NCI-H1436 (cell line): ENCODE data around the gene LRMDA.

Source experiments
- DNase-seq: peaks from one replicate; lab custom pipeline; 2025; lab: John Stamatoyannopoulos, UW

Gene LRMDA

GRCh38 chr10:75449382-75450074, 18.1 kb downstream of the LRMDA start:
- no peak for DNase-seq

- peak; percentile 72 for DNase-seq
Observed at GRCh38 chr10:75450075-75450445, 18.6 kb downstream of the LRMDA start.

GRCh38 chr10:75450644-75451640, 19.5 kb downstream of the LRMDA start:
- DNase-seq: peak; percentile 55

GRCh38 chr10:75451831-75452230, 20.4 kb downstream of the LRMDA start:
- DNase-seq: no peak

- no peak for DNase-seq
Observed at GRCh38 chr10:75452997-75453396, 21.6 kb downstream of the LRMDA start.

- DNase-seq: no peak
Observed at GRCh38 chr10:75456122-75456521, 24.7 kb downstream of the LRMDA start.

GRCh38 chr10:75460059-75460458, 28.6 kb downstream of the LRMDA start:
- no peak for DNase-seq

GRCh38 chr10:75461672-75462649, 30.5 kb downstream of the LRMDA start:
- DNase-seq: peak; percentile 11

- DNase-seq: no peak
Observed at GRCh38 chr10:75462865-75463264, 31.4 kb downstream of the LRMDA start.

- DNase-seq: no peak
Observed at GRCh38 chr10:75464478-75465449, 33.3 kb downstream of the LRMDA start.

GRCh38 chr10:75465450-75465827, 34.0 kb downstream of the LRMDA start:
- no peak for DNase-seq

- no peak for DNase-seq
Observed at GRCh38 chr10:75466001-75466400, 34.6 kb downstream of the LRMDA start.

GRCh38 chr10:75466886-75467285, 35.5 kb downstream of the LRMDA start:
- DNase-seq: no peak

- DNase-seq: no peak
Observed at GRCh38 chr10:75468612-75469005, 37.2 kb downstream of the LRMDA start.

- DNase-seq: no peak
Observed at GRCh38 chr10:75469006-75469616, 37.7 kb downstream of the LRMDA start.

GRCh38 chr10:75470901-75471300, 39.5 kb downstream of the LRMDA start:
- DNase-seq: no peak

- no peak for DNase-seq
Observed at GRCh38 chr10:75472685-75473084, 41.3 kb downstream of the LRMDA start.

- DNase-seq: no peak
Observed at GRCh38 chr10:75474106-75474505, 42.7 kb downstream of the LRMDA start.

GRCh38 chr10:75475460-75476182, 44.2 kb downstream of the LRMDA start:
- DNase-seq: no peak

- DNase-seq: no peak
Observed at GRCh38 chr10:75476569-75476968, 45.1 kb downstream of the LRMDA start.
